Putamen (tissue), 1 donor: Measurements from ENCODE around the gene SEMA3D.

Experiments used
- DNase-seq: peaks from one replicate; pipeline ENCODE4 v3.0.0-alpha.2; 2016; ENCODE audit warnings: low spot score

Gene SEMA3D

GRCh38 chr7:85031475-85031874 is 155.4 kb downstream of the SEMA3D start:
- no peak for DNase-seq

- DNase-seq, result no peak
These were observed 156.0 kb downstream of the SEMA3D start for GRCh38 chr7:85030893-85031292.

GRCh38 chr7:85025312-85025756 is 161.5 kb downstream of the SEMA3D start:
- no peak for DNase-seq

GRCh38 chr7:85023916-85024315 is 162.9 kb downstream of the SEMA3D start:
- DNase-seq, result no peak

- peak; percentile 59 for DNase-seq
These were observed 163.7 kb downstream of the SEMA3D start for GRCh38 chr7:85023066-85023712.

GRCh38 chr7:85022064-85022697 is 164.7 kb downstream of the SEMA3D start:
- DNase-seq, result no peak

GRCh38 chr7:85021101-85021704 is 165.7 kb downstream of the SEMA3D start:
- no peak for DNase-seq

GRCh38 chr7:85019778-85020177 is 167.1 kb downstream of the SEMA3D start:
- DNase-seq, result no peak

- no peak for DNase-seq
These were observed 167.7 kb downstream of the SEMA3D start for GRCh38 chr7:85019176-85019575.

GRCh38 chr7:85018498-85018897 is 168.4 kb downstream of the SEMA3D start:
- no peak for DNase-seq

GRCh38 chr7:85016286-85016685 is 170.6 kb downstream of the SEMA3D start:
- no peak for DNase-seq

- DNase-seq, result no peak
These were observed 171.8 kb downstream of the SEMA3D start for GRCh38 chr7:85014936-85015660.

- DNase-seq, result no peak
These were observed 175.7 kb downstream of the SEMA3D start for GRCh38 chr7:85011127-85011526.

- DNase-seq, result no peak
These were observed 176.6 kb downstream of the SEMA3D start for GRCh38 chr7:85010306-85010705.

GRCh38 chr7:85006754-85007153 is 180.1 kb downstream of the SEMA3D start:
- DNase-seq, result no peak

GRCh38 chr7:85004402-85004801 is 182.5 kb downstream of the SEMA3D start:
- no peak for DNase-seq

- DNase-seq, result no peak
These were observed 185.1 kb downstream of the SEMA3D start for GRCh38 chr7:85001495-85002345.

- DNase-seq, result no peak
These were observed 186.0 kb downstream of the SEMA3D start for GRCh38 chr7:85000735-85001350.

GRCh38 chr7:84999450-84999849 is 187.4 kb downstream of the SEMA3D start:
- DNase-seq, result no peak

GRCh38 chr7:84998665-84999064 is 188.2 kb downstream of the SEMA3D start:
- no peak for DNase-seq

- DNase-seq, result no peak
These were observed 189.2 kb downstream of the SEMA3D start for GRCh38 chr7:84997626-84998025.
